ENCODE measurements around the gene ANKRD65. TPM values are rescaled to one million over a fixed set of nuclear protein-coding genes. Genes with fewer than 3 reads are reported as not detected.
"Not testable (repeated sequence)": the region's sequence is repeated elsewhere in the genome, so short reads cannot be mapped to it uniquely, and the experiment has no call there.

The ANKRD65 gene
- total RNA-seq: not detected in 2 replicates

GRCh38 chr1:1421147-1421906 is at the start of gene ANKRD65:
TSS of gene ANKRD65 (minus strand) at chr1:1421276. CDS start at chr1:1421005, 271 bp downstream.
- intact Hi-C loops (cut with micrococcal nuclease): no loop called here
- no peak for DNase-seq
- no peak within 1 kb of the TSS for H3K27ac Mint-ChIP-seq
- no peak within 1 kb of the TSS for H3K4me3 Mint-ChIP-seq
- H3K4me1 Mint-ChIP-seq: peaks cover 8% of the 10 kb centered on the region
- H3K36me3 Mint-ChIP-seq (ENCODE audit: low read depth): no peaks in the 10 kb centered on the region
- peaks cover 20% of the 10 kb centered on the region for H3K27me3 Mint-ChIP-seq
- H3K9me3 Mint-ChIP-seq: no peaks in the 10 kb centered on the region

GRCh38 chr1:1468196-1468985 is 47.3 kb upstream of the ANKRD65 start:
- peaks cover 12% of the 10 kb centered on the region for H3K4me1 Mint-ChIP-seq
- H3K36me3 Mint-ChIP-seq (ENCODE audit: low read depth); H3K4me3 Mint-ChIP-seq; H3K27me3 Mint-ChIP-seq; H3K27ac Mint-ChIP-seq; intact Hi-C loops (cut with micrococcal nuclease); H3K9me3 Mint-ChIP-seq; DNase-seq: not testable (repeated sequence)

- no peaks in the 10 kb centered on the region for H3K27me3 Mint-ChIP-seq
- no peaks in the 10 kb centered on the region for H3K9me3 Mint-ChIP-seq
- DNase-seq: no peak
- H3K4me3 Mint-ChIP-seq: no peak overlapping the region
- no peaks in the 10 kb centered on the region for H3K36me3 Mint-ChIP-seq (ENCODE audit: low read depth)
- no peaks in the 10 kb centered on the region for H3K4me1 Mint-ChIP-seq
- intact Hi-C loops (cut with micrococcal nuclease): no loop called here
- no peak overlapping the region for H3K27ac Mint-ChIP-seq
Observed at GRCh38 chr1:1463312-1463711, 42.2 kb upstream of the ANKRD65 start.

GRCh38 chr1:1462318-1462966 is 41.4 kb upstream of the ANKRD65 start:
- Mint-ChIP-seq H3K9me3 (no peaks in the 10 kb centered on the region), H3K36me3 (ENCODE audit: low read depth) (no peaks in the 10 kb centered on the region), H3K27me3 (no peaks in the 10 kb centered on the region), H3K4me1 (no peaks in the 10 kb centered on the region), H3K27ac (no peak overlapping the region), H3K4me3 (no peak overlapping the region)
- peak; percentile 63 for DNase-seq
- intact Hi-C loops (cut with micrococcal nuclease): no loop called here

- no peak for DNase-seq
- intact Hi-C loops (cut with micrococcal nuclease): no loop called here
- no peaks in the 10 kb centered on the region for H3K36me3 Mint-ChIP-seq (ENCODE audit: low read depth)
- H3K27ac Mint-ChIP-seq: no peak overlapping the region
- no peaks in the 10 kb centered on the region for H3K27me3 Mint-ChIP-seq
- H3K9me3 Mint-ChIP-seq: no peaks in the 10 kb centered on the region
- no peaks in the 10 kb centered on the region for H3K4me1 Mint-ChIP-seq
- H3K4me3 Mint-ChIP-seq: no peak overlapping the region
Observed at GRCh38 chr1:1461721-1462317, 40.7 kb upstream of the ANKRD65 start.

- no peaks in the 10 kb centered on the region for H3K27me3 Mint-ChIP-seq
- H3K9me3 Mint-ChIP-seq: no peaks in the 10 kb centered on the region
- H3K36me3 Mint-ChIP-seq (ENCODE audit: low read depth): no peaks in the 10 kb centered on the region
- no peak for DNase-seq
- intact Hi-C loops (cut with micrococcal nuclease): no loop called here
- no peak overlapping the region for H3K4me3 Mint-ChIP-seq
- H3K4me1 Mint-ChIP-seq: no peaks in the 10 kb centered on the region
- H3K27ac Mint-ChIP-seq: no peak overlapping the region
Observed at GRCh38 chr1:1460540-1461130, 39.6 kb upstream of the ANKRD65 start.

DNA sequence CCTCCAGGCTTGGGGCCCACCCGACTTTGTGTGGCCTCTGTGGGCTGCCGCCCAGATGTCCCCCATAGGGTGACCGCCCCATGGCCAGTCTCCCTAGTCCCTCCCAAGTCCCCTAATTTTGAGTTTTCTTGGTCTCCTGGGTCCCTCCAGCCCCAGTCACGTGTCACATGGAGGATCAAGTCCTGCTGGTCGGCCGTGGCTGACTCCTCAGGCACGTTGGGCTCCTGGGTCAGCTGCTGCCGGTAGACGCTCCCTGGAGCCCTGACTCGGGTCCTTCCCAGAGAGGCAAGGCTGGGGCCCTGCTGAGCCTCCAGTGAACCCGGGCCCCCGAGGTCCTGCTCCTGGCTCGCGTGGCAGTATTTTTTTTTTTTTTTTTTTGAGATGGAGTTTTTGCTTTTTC is 38.6 kb upstream of the ANKRD65 start:
- H3K4me3 Mint-ChIP-seq; DNase-seq; H3K36me3 Mint-ChIP-seq (ENCODE audit: low read depth); H3K27me3 Mint-ChIP-seq; H3K27ac Mint-ChIP-seq; H3K9me3 Mint-ChIP-seq; H3K4me1 Mint-ChIP-seq; intact Hi-C loops (cut with micrococcal nuclease): not testable (repeated sequence)

DNA sequence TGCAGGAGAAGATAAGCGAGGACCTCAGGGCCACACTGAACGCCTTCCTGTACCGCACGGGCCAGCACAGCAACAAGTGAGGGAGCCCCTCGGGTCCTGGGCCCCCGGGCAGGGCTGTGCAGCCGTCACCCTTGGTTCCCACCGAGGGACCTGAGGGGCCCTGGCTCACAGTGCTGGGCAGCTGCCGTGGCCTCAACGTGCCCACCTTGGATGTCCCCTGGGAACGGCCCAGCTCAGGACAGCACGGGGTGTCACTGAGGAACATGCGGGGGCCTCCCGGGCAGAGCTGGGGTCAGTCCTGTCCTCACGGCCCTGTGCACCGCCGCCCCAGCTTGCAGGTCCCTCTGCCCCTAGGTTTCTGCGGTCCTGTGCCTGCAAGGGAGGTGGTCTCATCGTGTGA is 38.1 kb upstream of the ANKRD65 start:
- H3K36me3 Mint-ChIP-seq (ENCODE audit: low read depth); H3K9me3 Mint-ChIP-seq; H3K27me3 Mint-ChIP-seq; intact Hi-C loops (cut with micrococcal nuclease); H3K4me3 Mint-ChIP-seq; H3K27ac Mint-ChIP-seq; H3K4me1 Mint-ChIP-seq; DNase-seq: not testable (repeated sequence)

DNA sequence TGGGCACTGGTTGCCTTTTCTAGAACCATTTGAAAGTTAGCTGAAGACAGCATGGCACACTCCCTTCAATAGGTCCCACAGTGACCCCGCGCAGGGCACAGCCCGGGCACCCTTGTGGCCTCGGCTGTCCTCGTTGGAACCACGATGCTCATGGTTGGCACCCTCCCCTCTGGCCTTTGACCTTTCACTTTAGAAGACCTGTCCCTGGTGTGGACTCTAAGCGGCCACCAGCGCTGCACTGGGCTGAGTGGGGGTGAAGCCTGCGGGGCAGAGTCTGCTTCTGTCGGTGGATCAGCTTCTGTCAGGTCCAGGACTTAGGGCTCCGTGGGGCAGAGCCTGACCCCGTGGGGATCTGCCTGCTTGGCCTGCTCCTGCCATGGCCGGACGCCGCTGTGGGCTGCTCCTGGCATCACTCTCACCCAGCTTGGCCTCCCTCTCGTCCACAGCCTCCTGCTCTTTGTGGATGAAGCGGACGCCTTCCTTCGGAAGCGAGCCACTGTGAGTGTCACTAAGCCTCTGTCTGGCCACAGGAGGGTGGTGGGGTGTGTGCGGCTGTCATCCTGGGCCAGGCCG is 35.7 kb upstream of the ANKRD65 start:
- H3K36me3 Mint-ChIP-seq (ENCODE audit: low read depth); H3K4me1 Mint-ChIP-seq; H3K4me3 Mint-ChIP-seq; H3K27ac Mint-ChIP-seq; H3K27me3 Mint-ChIP-seq; intact Hi-C loops (cut with micrococcal nuclease); H3K9me3 Mint-ChIP-seq; DNase-seq: not testable (repeated sequence)

DNA sequence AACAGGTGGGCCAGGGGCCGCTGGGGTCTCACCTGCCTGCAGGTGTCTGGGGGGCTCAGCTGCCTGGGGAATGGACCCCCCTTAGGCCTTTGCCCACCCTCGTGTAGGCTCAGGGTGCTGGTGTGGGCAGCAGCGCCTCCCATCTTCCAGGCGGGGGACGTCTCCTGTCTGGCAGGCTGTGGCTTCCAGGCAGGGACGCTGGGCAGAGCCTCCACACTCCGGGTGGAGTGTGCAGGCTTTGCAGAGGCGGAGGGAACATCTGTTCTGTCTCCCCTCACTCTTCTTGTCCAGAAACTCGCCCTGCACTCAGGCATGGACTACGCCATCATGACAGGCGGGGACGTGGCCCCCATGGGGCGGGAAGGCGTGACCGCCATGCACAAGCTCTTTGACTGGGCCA is 34.9 kb upstream of the ANKRD65 start:
- H3K4me3 Mint-ChIP-seq; H3K9me3 Mint-ChIP-seq; DNase-seq; H3K36me3 Mint-ChIP-seq (ENCODE audit: low read depth); H3K27ac Mint-ChIP-seq; H3K27me3 Mint-ChIP-seq; intact Hi-C loops (cut with micrococcal nuclease); H3K4me1 Mint-ChIP-seq: not testable (repeated sequence)

DNA sequence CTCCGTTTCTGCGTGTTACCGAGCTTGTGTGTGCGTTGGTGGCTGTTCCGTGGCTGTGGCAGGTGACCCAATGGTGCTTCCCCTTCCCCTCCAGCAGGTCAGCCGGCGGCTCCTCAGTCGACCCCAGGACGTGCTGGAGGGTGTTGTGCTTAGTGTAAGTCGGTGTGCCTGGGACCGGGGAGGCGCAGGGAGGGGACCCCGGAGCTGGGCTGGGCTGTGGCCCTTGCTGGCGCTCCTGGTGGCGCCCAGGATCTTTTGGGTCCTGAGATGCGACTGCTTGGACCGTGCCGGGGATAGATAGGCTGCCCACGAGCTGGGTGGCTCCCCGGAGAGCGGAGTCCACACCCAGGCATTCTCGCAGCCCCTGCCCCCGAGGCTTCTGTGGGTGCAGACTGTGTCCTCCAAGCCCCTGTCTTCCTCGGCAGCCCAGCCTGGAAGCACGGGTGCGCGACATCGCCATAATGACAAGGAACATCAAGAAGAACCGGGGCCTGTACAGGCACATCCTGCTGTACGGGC is 34.3 kb upstream of the ANKRD65 start:
- intact Hi-C loops (cut with micrococcal nuclease): no loop called here
- H3K36me3 Mint-ChIP-seq (ENCODE audit: low read depth): no peaks in the 10 kb centered on the region
- DNase-seq: no peak
- no peak overlapping the region for H3K27ac Mint-ChIP-seq
- H3K4me1 Mint-ChIP-seq: no peaks in the 10 kb centered on the region
- H3K27me3 Mint-ChIP-seq: no peaks in the 10 kb centered on the region
- H3K9me3 Mint-ChIP-seq: no peaks in the 10 kb centered on the region
- no peak overlapping the region for H3K4me3 Mint-ChIP-seq

DNA sequence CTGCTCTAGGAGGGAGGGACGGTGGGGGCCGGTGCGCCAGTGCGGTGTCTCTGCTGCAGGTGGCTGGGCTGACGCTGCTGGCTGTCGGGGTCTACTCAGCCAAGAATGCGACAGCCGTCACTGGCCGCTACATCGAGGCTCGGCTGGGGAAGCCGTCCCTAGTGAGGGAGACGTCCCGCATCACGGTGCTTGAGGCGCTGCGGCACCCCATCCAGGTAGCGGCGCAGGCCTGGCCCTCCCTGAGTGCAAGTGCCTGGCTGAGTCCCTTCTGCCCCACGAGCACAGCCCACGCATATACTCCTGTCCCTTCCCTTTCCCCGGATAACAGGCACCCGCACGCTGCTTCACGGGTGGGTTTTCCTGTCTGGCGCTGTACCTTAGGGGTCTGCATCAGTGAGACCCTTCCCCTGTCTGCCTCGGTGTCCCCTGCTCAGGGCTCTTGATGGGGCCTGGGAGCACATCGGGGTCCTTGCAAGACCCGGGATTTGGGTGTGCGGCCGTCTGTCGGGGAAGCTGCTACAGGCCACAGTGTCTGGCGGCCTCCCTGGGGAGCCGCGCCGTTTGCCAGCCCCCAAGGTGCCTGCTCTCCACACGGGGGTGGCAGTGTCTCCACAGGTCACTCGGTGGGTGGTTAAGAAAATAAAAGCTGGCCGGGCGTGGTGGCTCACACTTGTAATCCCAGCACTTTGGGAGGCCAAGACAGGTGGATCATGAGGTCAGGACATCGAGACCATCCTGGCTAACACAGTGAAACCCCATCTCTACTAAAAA is 33.4 kb upstream of the ANKRD65 start:
- H3K9me3 Mint-ChIP-seq; H3K27me3 Mint-ChIP-seq; H3K27ac Mint-ChIP-seq; H3K36me3 Mint-ChIP-seq (ENCODE audit: low read depth); H3K4me3 Mint-ChIP-seq; intact Hi-C loops (cut with micrococcal nuclease); H3K4me1 Mint-ChIP-seq; DNase-seq: not testable (repeated sequence)

- H3K4me3 Mint-ChIP-seq: no peak overlapping the region
- H3K9me3 Mint-ChIP-seq: no peaks in the 10 kb centered on the region
- intact Hi-C loops (cut with micrococcal nuclease): no loop called here
- H3K36me3 Mint-ChIP-seq (ENCODE audit: low read depth): no peaks in the 10 kb centered on the region
- H3K4me1 Mint-ChIP-seq: no peaks in the 10 kb centered on the region
- H3K27ac Mint-ChIP-seq: no peak overlapping the region
- peaks cover 2% of the 10 kb centered on the region for H3K27me3 Mint-ChIP-seq
- no peak for DNase-seq
Observed at GRCh38 chr1:1452882-1453281, 31.8 kb upstream of the ANKRD65 start.
